GM13977 (cell line): ENCODE data around the gene CCDC180.

Source experiments
- DNase-seq: peaks from one replicate; pipeline ENCODE4 v3.0.0; 2012; ENCODE audit warnings: low spot score
- in situ Hi-C: fragments of 300-500 bp; cut with MboI; formaldehyde crosslinking; loops from one replicate; pipeline ENCODE4 v1.12.0; 2022; ENCODE audit warnings: low sequenced_read_pairs, low pct_unique_long_range_greater_than_20kb, mixed read lengths, inconsistent platforms; ENCODE audit not compliant: unreplicated experiment
- TF ChIP-seq, protein P1 (sequence below): IDR thresholded peaks from 2 replicates; pipeline ENCODE4 v1.5.1; 2012; ENCODE audit warnings: mild to moderate bottlenecking, control low read depth; ENCODE audit not compliant: insufficient read depth; ENCODE audit errors: extremely low read depth, missing control alignments

CCDC180 gene

DNA sequence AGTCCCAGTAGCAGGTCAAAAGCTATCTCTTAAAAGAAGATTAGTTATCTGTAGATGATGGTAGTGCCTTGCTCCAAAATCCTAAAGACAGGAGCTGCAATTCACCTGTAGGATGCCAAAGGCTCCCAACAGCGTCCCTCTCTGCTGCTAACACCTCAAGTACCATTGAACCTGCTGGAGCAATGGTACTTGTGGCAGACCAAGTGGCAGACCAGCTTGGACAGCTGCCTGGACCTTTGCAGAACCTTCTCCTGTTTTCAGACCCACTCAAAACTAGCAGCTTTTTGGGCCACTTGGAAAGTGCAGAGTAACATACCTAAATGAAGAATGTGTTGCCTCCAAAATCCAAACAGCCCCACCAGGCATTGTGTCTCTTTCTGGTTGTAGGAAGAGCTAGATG is 6.9 kb upstream of the CCDC180 start:
- in situ Hi-C loops: no loop called here
- DNase-seq: no peak
- TF ChIP-seq, protein P1, sequence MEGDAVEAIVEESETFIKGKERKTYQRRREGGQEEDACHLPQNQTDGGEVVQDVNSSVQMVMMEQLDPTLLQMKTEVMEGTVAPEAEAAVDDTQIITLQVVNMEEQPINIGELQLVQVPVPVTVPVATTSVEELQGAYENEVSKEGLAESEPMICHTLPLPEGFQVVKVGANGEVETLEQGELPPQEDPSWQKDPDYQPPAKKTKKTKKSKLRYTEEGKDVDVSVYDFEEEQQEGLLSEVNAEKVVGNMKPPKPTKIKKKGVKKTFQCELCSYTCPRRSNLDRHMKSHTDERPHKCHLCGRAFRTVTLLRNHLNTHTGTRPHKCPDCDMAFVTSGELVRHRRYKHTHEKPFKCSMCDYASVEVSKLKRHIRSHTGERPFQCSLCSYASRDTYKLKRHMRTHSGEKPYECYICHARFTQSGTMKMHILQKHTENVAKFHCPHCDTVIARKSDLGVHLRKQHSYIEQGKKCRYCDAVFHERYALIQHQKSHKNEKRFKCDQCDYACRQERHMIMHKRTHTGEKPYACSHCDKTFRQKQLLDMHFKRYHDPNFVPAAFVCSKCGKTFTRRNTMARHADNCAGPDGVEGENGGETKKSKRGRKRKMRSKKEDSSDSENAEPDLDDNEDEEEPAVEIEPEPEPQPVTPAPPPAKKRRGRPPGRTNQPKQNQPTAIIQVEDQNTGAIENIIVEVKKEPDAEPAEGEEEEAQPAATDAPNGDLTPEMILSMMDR: no peak

DNA sequence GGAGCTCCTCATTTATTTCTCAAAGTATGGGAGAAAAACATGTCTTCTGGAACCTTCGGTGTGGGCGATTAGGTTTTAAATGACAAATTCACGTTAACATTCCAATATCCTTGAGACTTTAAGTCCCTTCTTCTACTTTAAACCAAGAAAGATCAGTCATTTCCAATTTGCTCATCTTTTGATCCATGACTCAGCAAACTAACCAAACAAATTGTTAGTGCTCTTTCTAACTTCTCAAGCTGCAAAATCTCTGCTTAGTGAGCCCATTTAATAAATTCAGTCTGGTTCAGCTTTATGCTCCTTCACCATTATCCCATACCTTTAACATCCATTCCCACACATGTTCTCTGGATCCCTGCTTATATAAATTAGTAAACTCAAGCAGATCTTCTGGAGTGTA is 5.5 kb upstream of the CCDC180 start:
- in situ Hi-C loops: no loop called here
- no peak for DNase-seq
- TF ChIP-seq, protein P1: no peak

DNA sequence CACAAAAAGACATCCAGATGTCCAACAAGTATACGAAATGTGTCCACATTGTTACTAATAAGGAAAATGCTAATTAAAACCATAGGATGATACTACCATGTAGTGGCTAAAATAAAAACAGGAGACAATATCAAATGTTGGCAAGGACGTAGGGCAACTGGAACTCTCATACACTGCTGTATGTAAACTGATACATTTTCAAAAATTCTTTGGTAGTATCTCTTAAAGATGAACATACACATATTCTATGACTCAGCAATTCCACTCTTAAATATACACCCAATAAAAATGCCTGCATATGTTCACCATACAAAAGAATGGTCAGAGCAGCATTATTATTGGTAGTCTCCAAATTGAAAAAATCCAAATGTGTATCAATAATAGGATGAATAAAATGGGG is 2.9 kb upstream of the CCDC180 start:
- in situ Hi-C loops: no loop called here
- no peak for DNase-seq
- TF ChIP-seq, protein P1: no peak

DNA sequence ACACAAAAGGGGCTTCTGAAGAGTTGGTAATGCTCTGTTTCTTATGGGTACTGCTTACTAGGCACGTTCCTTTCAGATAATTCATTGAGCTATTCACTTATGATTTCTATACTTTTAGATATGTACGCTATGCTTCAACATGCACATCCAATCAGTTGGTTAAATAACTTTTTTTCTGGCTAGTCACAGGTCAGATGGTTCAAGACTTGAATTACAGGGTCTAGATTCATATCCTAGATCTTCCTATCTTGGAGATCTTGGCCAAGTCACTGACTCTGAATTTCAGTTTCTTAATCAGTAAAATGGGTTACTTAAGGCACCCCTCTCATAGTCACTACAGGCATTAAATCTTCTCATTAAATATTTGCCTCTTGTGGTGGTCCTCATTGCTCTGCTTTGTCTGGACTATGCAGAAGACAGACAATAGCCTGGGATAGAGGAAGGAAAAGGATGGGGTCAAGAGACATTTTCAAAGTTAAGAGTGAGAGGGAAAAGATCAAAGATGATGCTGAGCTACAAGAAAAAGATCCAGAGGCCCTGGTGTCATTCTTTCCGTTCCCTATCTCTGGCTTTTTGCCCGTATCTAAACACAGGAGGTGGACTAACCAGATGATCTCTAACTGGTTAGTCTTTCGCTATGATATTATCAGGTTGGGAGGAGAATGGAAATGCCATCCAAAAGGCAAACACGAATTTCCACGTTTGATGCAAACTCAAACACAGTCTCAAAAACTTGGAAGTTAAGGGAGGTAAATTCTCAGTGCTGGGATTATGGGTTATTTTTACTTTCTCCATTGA is 1.8 kb upstream of the CCDC180 start:
- no peak for DNase-seq
- TF ChIP-seq, protein P1: no peak
- in situ Hi-C loops: no loop called here

DNA sequence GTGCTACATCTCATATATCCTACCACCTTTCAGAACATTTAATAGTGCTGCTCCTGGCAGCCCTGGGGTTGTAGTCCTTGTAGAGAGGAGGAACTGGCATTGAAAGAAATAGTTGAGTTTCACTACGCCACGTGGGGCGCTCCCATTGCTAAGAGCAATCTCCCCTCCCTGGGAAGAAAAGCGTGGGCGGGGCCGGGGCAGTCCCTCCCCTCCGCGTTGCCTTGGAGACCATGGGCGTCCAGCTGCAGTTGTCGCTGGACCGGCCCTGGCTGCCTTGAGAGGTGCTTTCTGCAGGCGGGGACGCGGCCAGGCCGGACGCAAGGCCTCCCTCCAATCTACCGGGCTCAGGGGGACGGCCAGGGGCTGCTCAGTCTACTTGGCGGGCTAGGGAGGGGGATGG is 368 bp upstream of the CCDC180 start:
- in situ Hi-C loops: no loop called here
- DNase-seq: no peak
- TF ChIP-seq, protein P1: no peak

DNA sequence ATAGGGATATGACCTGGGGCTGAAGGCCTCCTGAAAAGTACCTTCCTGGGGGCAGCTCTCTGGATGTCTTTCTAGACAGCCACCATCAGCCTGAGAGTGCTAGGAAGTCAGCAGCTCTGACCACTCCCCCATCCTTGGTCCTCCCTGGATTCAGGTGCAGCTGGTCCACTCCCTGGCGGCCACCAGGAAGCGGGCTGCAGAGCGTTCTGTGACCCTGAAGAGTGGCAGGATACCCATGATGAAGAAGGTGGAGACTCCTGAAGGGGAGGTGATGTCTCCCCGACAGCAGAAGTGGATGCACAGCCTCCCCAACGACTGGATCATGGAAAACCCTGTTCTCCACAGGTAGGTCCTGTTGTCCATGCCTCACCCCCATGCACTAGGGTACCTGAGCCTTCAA is 1.8 kb downstream of the CCDC180 start:
- in situ Hi-C loops: no loop called here
- no peak for DNase-seq
- TF ChIP-seq, protein P1: no peak
